ENCODE measurements around the gene UNC5A.

The UNC5A gene

DNA sequence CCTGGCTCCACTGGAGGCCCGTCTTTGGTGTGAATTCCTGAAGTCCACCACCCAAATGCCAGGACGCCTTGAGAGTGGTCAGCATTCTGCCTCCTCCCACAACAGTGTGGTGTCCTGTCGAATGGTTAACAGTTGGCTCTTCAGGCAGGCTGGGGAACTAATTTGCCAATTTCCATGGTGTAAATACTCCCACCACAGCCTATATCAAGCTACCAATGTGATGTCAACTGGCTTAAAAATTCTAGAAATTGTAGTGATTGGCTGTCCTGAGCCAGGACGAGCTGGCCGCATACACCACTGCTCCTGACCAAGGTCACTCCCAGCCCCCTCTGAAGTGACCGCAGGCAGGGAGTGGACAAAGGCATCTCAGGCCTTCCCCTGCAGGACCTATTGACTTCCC lies 11.1 kb downstream of the UNC5A start (continued):
- TF ChIP-seq, protein P1, sequence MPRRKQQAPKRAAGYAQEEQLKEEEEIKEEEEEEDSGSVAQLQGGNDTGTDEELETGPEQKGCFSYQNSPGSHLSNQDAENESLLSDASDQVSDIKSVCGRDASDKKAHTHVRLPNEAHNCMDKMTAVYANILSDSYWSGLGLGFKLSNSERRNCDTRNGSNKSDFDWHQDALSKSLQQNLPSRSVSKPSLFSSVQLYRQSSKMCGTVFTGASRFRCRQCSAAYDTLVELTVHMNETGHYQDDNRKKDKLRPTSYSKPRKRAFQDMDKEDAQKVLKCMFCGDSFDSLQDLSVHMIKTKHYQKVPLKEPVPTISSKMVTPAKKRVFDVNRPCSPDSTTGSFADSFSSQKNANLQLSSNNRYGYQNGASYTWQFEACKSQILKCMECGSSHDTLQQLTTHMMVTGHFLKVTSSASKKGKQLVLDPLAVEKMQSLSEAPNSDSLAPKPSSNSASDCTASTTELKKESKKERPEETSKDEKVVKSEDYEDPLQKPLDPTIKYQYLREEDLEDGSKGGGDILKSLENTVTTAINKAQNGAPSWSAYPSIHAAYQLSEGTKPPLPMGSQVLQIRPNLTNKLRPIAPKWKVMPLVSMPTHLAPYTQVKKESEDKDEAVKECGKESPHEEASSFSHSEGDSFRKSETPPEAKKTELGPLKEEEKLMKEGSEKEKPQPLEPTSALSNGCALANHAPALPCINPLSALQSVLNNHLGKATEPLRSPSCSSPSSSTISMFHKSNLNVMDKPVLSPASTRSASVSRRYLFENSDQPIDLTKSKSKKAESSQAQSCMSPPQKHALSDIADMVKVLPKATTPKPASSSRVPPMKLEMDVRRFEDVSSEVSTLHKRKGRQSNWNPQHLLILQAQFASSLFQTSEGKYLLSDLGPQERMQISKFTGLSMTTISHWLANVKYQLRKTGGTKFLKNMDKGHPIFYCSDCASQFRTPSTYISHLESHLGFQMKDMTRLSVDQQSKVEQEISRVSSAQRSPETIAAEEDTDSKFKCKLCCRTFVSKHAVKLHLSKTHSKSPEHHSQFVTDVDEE (CRISPR knock-in tag; IDR thresholded peaks at IDR 0.05), result no peak
- TF ChIP-seq ZFP3 (CRISPR knock-in tag; IDR thresholded peaks at IDR 0.05), result no peak
- no peak for TF ChIP-seq TOX (CRISPR knock-in tag; IDR thresholded peaks at IDR 0.05; ENCODE audit: borderline replicate concordance)
- no peak for TF ChIP-seq TCF4 (CRISPR knock-in tag; IDR thresholded peaks at IDR 0.05; ENCODE audit: borderline replicate concordance)

DNA sequence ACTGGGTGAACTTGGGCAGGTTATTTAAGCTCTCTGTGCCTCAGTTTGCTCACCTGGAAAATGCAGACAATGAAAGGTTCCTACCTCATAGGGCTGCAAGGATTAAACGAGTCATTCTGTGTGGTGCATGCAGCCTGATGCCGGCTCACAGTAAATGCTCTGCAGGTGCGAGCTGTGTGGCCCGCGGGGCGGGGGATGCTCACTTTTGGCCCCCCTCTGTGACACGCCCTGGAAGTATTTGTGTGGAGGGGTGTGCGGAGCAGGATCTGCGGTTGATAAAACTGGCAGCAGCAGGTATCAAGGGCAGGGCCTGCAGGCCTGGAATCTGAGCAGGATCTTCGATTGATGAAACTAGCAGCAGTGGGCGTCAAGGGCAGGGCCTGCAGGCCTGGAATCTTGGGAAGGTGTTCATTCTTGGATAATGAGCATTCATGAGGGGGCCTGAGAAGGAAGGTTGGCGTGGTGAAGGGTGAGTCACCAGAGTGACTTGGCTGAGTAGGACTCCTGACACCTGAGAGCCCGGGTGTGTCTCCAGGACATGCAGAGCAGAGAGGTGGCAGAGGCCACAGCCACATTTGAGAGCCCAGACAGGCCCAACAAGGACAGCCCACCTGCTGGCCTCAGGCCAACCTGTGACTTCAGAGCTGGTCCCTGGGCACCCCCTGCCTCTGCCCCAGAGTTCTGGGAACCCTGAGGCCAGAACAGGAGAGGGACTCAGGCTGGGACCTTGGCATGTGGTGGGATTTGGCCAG lies 11.9 kb downstream of the UNC5A start:
- no peak for ATAC-seq
- no peak for TF ChIP-seq TCF4 (CRISPR knock-in tag; IDR thresholded peaks at IDR 0.05; ENCODE audit: borderline replicate concordance)
- TF ChIP-seq ESRRG (CRISPR knock-in tag; IDR thresholded peaks at IDR 0.05), result no peak
- TF ChIP-seq, protein P1 (CRISPR knock-in tag; IDR thresholded peaks at IDR 0.05), result no peak
- no peak for TF ChIP-seq PPARA (CRISPR knock-in tag; IDR thresholded peaks at IDR 0.05; ENCODE audit: borderline replicate concordance)
- no peak for TF ChIP-seq ZFP3 (CRISPR knock-in tag; IDR thresholded peaks at IDR 0.05)

DNA sequence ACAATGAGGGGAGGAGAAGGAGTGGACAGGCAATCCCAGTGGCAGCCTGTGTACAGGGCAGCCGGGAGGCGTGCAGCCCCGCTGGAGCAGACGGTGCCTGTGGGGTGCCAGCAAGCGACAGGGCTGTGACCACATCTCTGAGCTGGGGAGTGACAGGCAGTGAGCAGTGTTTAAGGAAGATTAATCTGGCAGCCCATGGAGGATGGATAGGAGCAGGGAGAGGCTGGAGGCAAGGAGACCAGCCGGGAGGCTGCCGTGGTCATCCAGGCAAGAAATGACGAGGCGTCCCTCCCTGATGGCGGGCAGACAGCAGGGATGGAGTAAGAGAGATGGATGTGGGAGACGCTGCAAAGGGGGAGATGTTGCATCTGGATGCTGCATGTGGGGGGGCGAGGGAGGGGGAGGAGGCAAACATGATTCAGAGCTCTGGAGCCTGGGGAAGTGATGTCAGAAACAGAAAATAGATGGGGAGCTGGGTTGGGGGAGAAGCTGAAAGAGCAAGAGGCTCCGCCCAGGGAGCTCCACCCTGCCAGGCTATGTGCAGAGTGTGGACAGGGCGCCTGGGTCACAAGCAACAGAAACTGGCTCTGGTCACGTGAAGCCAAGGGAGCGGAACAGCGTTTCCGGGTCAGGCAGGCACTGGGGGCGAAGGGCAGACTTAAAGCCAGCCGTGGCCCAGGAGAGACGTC lies 12.6 kb downstream of the UNC5A start:
- ATAC-seq, result peak; percentile 19; the same call in 1 of the 3 replicates

DNA sequence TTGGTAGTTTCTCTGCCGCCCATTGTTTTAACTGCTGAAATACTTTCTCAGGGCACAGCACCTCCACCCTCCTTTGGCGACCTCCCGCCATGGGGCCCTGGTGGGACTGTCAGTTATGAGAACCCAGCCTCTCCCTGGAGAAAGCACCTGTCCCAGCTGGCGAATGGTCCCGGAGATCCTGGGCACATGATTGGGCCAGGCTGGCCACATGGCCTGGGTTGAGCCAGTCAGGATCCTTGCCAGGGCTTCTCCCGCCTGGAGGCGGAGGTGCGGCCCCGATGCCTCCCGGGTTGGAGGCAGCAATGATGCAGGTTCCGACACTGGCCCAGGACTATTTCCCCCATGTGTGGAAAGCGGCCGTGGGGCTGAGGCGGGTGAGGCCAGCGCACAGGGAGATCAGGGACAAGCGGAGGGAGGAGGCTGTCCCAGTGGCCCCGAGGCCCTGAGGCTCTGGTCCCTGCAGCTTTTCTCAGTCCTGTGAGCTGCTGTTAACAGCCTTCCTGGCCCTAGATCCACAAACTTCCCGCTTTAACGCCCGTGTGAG lies 13.6 kb downstream of the UNC5A start:
- ATAC-seq, result no peak; the same call in 2 of the 3 replicates
- TF ChIP-seq, protein P2, sequence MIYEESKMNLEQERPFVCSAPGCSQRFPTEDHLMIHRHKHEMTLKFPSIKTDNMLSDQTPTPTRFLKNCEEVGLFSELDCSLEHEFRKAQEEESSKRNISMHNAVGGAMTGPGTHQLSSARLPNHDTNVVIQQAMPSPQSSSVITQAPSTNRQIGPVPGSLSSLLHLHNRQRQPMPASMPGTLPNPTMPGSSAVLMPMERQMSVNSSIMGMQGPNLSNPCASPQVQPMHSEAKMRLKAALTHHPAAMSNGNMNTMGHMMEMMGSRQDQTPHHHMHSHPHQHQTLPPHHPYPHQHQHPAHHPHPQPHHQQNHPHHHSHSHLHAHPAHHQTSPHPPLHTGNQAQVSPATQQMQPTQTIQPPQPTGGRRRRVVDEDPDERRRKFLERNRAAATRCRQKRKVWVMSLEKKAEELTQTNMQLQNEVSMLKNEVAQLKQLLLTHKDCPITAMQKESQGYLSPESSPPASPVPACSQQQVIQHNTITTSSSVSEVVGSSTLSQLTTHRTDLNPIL (CRISPR knock-in tag; IDR thresholded peaks at IDR 0.05; ENCODE audit: low read depth), result no peak
- no peak for TF ChIP-seq ZNF8 (CRISPR knock-in tag; IDR thresholded peaks at IDR 0.05)
- no peak for TF ChIP-seq BACH2 (CRISPR knock-in tag; IDR thresholded peaks at IDR 0.05; ENCODE audit: borderline replicate concordance)
- TF ChIP-seq ESRRG (CRISPR knock-in tag; IDR thresholded peaks at IDR 0.05), result no peak
- TF ChIP-seq ARNTL (CRISPR knock-in tag; IDR thresholded peaks at IDR 0.05; ENCODE audit: borderline replicate concordance, low read depth), result no peak
- TF ChIP-seq ZFP30 (CRISPR knock-in tag; IDR thresholded peaks at IDR 0.05), result no peak
- TF ChIP-seq ZNF70 (CRISPR knock-in tag; IDR thresholded peaks at IDR 0.05), result no peak
- no peak for TF ChIP-seq ISL1 (CRISPR knock-in tag; IDR thresholded peaks at IDR 0.05)
- TF ChIP-seq ZC3H10 (CRISPR knock-in tag; IDR thresholded peaks at IDR 0.05), result no peak
- no peak for TF ChIP-seq TOX (CRISPR knock-in tag; IDR thresholded peaks at IDR 0.05; ENCODE audit: borderline replicate concordance)
- TF ChIP-seq RARB (CRISPR knock-in tag; IDR thresholded peaks at IDR 0.05), result no peak
- no peak for TF ChIP-seq PPARA (CRISPR knock-in tag; IDR thresholded peaks at IDR 0.05; ENCODE audit: borderline replicate concordance)
- no peak for TF ChIP-seq GLIS3 (CRISPR knock-in tag; IDR thresholded peaks at IDR 0.05)
- no peak for TF ChIP-seq OSR1 (CRISPR knock-in tag; IDR thresholded peaks at IDR 0.05)
- TF ChIP-seq CSDC2 (CRISPR knock-in tag; IDR thresholded peaks at IDR 0.05), result no peak

More for the DNA sequence above, 12.6 kb downstream of the UNC5A start:
- TF ChIP-seq ZC3H10 (CRISPR knock-in tag; IDR thresholded peaks at IDR 0.05), result no peak
- no peak for TF ChIP-seq ZFP3 (CRISPR knock-in tag; IDR thresholded peaks at IDR 0.05)
- no peak for TF ChIP-seq SNAI2 (CRISPR knock-in tag; IDR thresholded peaks at IDR 0.05)
- TF ChIP-seq, protein P1 (CRISPR knock-in tag; IDR thresholded peaks at IDR 0.05), result no peak
- no peak for TF ChIP-seq CSDC2 (CRISPR knock-in tag; IDR thresholded peaks at IDR 0.05)
- no peak for TF ChIP-seq TOX (CRISPR knock-in tag; IDR thresholded peaks at IDR 0.05; ENCODE audit: borderline replicate concordance)
- no peak for TF ChIP-seq BACH2 (CRISPR knock-in tag; IDR thresholded peaks at IDR 0.05; ENCODE audit: borderline replicate concordance)
- TF ChIP-seq, protein P3, sequence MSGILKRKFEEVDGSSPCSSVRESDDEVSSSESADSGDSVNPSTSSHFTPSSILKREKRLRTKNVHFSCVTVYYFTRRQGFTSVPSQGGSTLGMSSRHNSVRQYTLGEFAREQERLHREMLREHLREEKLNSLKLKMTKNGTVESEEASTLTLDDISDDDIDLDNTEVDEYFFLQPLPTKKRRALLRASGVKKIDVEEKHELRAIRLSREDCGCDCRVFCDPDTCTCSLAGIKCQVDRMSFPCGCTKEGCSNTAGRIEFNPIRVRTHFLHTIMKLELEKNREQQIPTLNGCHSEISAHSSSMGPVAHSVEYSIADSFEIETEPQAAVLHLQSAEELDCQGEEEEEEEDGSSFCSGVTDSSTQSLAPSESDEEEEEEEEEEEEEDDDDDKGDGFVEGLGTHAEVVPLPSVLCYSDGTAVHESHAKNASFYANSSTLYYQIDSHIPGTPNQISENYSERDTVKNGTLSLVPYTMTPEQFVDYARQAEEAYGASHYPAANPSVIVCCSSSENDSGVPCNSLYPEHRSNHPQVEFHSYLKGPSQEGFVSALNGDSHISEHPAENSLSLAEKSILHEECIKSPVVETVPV (CRISPR knock-in tag; IDR thresholded peaks at IDR 0.05), result no peak

All from SK-N-SH treated with all-trans-retinoic acid at 6 μM for 48 hours (cell line).